Mesodermal cell (in vitro differentiated cells): ENCODE results near the gene CHEK1.

Experiments
- H3K27ac ChIP-seq: 2 replicates; pipeline ENCODE4 v1.7.0; 2013; ENCODE audit warnings: mild to moderate bottlenecking, low read depth, low read length, moderate library complexity; ENCODE audit not compliant: severe bottlenecking
- H3K36me3 ChIP-seq: 2 replicates; pipeline ENCODE4 v1.7.1; 2013; ENCODE audit warnings: mild to moderate bottlenecking, low read length, moderate library complexity; ENCODE audit not compliant: control insufficient read depth, insufficient read depth
- H3K4me1 ChIP-seq: one replicate; pipeline ENCODE4 v1.7.1; 2013; ENCODE audit warnings: mild to moderate bottlenecking, low read length; ENCODE audit not compliant: insufficient read depth, control insufficient read depth, poor library complexity, severe bottlenecking
- H3K4me3 ChIP-seq: 2 replicates; pipeline ENCODE4 v1.7.0; 2013; ENCODE audit warnings: low read length, control low read depth, mild to moderate bottlenecking; ENCODE audit not compliant: insufficient read depth, poor library complexity, severe bottlenecking; ENCODE audit errors: extremely low read depth
- H3K9me3 ChIP-seq: 2 replicates; pipeline ENCODE4 v1.7.1; 2013; ENCODE audit warnings: mild to moderate bottlenecking, low read length, moderate library complexity; ENCODE audit not compliant: control insufficient read depth
- whole genome bisulfite sequencing, 2 experiments: methylation state at CpG; one replicate each; pipeline ENCODE4 v1.1.5; 2013; ENCODE audit warnings: missing lambda C conversion rate in 2 of 2; ENCODE audit not compliant: insufficient coverage in 2 of 2; 5-methylcytosine and 5-hydroxymethylcytosine counted together

CHEK1 gene

DNA sequence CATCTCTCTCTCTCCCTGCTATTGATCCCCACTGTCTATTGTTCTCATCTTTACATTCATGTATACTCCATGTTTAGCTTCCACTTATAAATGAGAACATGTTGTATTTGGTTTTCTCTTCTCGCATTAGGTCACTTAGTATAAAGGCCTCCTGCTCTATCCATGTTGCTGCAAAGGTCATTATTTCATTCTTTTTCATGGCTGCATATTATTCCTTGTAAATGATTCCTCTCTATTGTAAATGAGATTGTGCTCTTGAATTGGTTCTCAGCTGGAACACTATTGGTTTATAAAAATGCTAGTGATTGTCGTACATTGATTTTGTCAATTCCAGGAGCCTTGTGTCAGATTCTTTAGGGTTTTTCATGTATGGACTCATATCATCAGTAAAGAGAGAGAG, 42.2 kb downstream of the CHEK1 start:
- Histone ChIP-seq H3K36me3 (peaks cover 42% of the 10 kb centered on the region), H3K9me3 (peaks cover 4% of the 10 kb centered on the region), H3K4me3 (no peak overlapping the region), H3K27ac (no peak overlapping the region), H3K4me1 (no peaks in the 10 kb centered on the region)
- WGBS, 2 experiments: 100% methylated on average over 1 of the region's 2 CpGs

GRCh38 chr11:125670172-125670571, 45.2 kb downstream of the CHEK1 start:
- no peaks in the 10 kb centered on the region for H3K4me1 ChIP-seq
- no peak overlapping the region for H3K4me3 ChIP-seq
- peaks cover 22% of the 10 kb centered on the region for H3K36me3 ChIP-seq
- WGBS, 2 experiments: no CpG with 5 or more reads among the region's 1 CpG
- H3K27ac ChIP-seq: no peak overlapping the region
- H3K9me3 ChIP-seq: no peaks in the 10 kb centered on the region

- no CpG with 5 or more reads among the region's 2 CpGs for WGBS, 2 experiments
- Histone ChIP-seq H3K4me3 (no peak overlapping the region), H3K4me1 (no peaks in the 10 kb centered on the region), H3K9me3 (no peaks in the 10 kb centered on the region), H3K36me3 (peaks cover 30% of the 10 kb centered on the region), H3K27ac (no peak overlapping the region)
Measured at GRCh38 chr11:125671561-125671960, 46.6 kb downstream of the CHEK1 start.

GRCh38 chr11:125674210-125674609, 49.2 kb downstream of the CHEK1 start:
- WGBS, 2 experiments: 96 to 100% methylated on average over 1 to 2 of the region's 2 CpGs
- H3K36me3 ChIP-seq: peaks cover 40% of the 10 kb centered on the region

GRCh38 chr11:125675196-125675595, 50.2 kb downstream of the CHEK1 start:
- H3K27ac ChIP-seq: no peak overlapping the region
- 94% methylated on average over 2 of the region's 2 CpGs for WGBS, 2 experiments

More at GRCh38 chr11:125674210-125674609, 49.2 kb downstream of the CHEK1 start:
- Histone ChIP-seq H3K4me3 (no peak overlapping the region), H3K27ac (no peak overlapping the region), H3K4me1 (no peaks in the 10 kb centered on the region), H3K9me3 (no peaks in the 10 kb centered on the region)

DNA sequence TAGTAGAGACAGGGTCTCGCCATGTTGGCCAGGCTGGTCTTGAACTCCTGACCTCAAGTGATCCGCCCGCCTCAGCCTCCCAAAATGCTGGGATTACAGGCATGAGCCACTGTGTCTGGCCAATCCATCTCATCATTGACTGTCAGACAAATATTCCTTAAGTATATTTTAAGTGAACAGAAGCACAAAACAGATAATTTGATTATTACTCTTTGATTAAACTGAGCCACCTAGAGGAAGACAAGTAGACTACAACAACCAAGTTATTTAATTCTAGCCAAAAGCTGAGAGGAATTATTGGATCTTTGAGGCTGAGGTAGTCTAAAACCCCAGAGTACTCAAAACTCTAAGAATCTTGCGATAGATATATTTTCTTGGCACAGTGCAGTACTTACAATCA, 54.4 kb downstream of the CHEK1 start:
- Histone ChIP-seq H3K36me3 (peaks cover 40% of the 10 kb centered on the region), H3K4me3 (no peak overlapping the region), H3K4me1 (no peaks in the 10 kb centered on the region), H3K27ac (no peak overlapping the region), H3K9me3 (no peaks in the 10 kb centered on the region)
- no CpG with 5 or more reads among the region's 4 CpGs for WGBS, 2 experiments

More at GRCh38 chr11:125675196-125675595, 50.2 kb downstream of the CHEK1 start:
- no peaks in the 10 kb centered on the region for H3K9me3 ChIP-seq
- H3K4me1 ChIP-seq: no peaks in the 10 kb centered on the region
- H3K4me3 ChIP-seq: no peak overlapping the region
- peaks cover 46% of the 10 kb centered on the region for H3K36me3 ChIP-seq

- peaks cover 40% of the 10 kb centered on the region for H3K36me3 ChIP-seq
- 100% methylated on average over 1 of the region's 2 CpGs; no CpG with 5 or more reads in 1 of the 2 experiments for WGBS, 2 experiments
- H3K27ac ChIP-seq: no peak overlapping the region
- no peak overlapping the region for H3K4me3 ChIP-seq
- no peaks in the 10 kb centered on the region for H3K9me3 ChIP-seq
- no peaks in the 10 kb centered on the region for H3K4me1 ChIP-seq
Measured at GRCh38 chr11:125679837-125680236, 54.9 kb downstream of the CHEK1 start.

DNA sequence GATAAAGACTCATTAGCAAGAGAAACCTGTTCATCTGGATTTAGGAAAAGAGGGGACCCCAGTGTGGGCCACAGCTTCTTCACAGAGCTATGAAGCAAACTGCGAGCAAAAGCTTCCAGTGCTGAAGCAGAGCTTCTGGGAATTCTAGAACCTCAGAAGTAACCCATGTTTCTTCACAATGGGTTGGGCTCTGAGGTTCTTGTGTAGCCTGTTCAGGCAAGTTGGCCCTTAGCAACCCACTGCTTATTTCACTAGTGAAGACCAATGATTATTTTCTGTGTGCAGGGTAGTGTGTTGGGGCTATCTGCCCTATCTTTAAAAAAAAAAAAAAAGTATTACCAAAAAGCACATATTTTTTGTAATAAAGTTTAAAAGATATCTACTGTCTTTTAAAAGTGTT, 55.8 kb downstream of the CHEK1 start, which contains the start of gene ACRV1:
Gene ACRV1, minus strand, starts transcription at position 101 of the 400 bp plus-strand sequence. Its CDS starts 67 bp downstream, at position 34.
- H3K27ac ChIP-seq: no peak within 1 kb of the TSS
- no peak within 1 kb of the TSS for H3K4me3 ChIP-seq
- 100% methylated on average over 1 of the region's 1 CpG for WGBS, 2 experiments
- H3K36me3 ChIP-seq: peaks cover 34% of the 10 kb centered on the region
- H3K9me3 ChIP-seq: no peaks in the 10 kb centered on the region
- no peaks in the 10 kb centered on the region for H3K4me1 ChIP-seq

DNA sequence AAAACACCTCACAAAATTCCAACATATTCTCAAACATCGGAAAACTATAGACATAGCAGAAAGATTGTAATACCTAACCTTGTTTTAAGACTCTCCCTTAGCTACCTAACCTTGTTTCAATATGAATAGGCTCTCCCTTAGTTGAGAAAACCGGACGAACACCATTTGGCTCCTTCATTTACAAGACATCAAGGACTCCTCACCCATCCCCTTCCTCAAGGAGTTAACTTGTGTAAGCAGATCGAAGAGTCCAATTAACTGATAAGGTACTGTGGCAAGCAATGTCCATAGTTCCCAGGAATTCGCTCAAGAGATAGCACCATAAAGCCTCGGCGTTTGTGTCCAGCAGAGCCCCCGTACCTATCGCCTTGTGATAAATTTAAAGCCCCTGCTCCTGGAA, 60.3 kb downstream of the CHEK1 start:
- Histone ChIP-seq H3K27ac (no peak overlapping the region), H3K9me3 (no peaks in the 10 kb centered on the region)
- WGBS, 2 experiments: 77 to 86% methylated on average over 9 of the region's 9 CpGs

GRCh38 chr11:125688066-125688465, 63.1 kb downstream of the CHEK1 start:
- 96 to 98% methylated on average over 5 to 11 of the region's 11 CpGs for WGBS, 2 experiments

More for the DNA sequence above, 60.3 kb downstream of the CHEK1 start:
- no peaks in the 10 kb centered on the region for H3K4me1 ChIP-seq
- H3K36me3 ChIP-seq: peaks cover 3% of the 10 kb centered on the region
- no peak overlapping the region for H3K4me3 ChIP-seq

DNA sequence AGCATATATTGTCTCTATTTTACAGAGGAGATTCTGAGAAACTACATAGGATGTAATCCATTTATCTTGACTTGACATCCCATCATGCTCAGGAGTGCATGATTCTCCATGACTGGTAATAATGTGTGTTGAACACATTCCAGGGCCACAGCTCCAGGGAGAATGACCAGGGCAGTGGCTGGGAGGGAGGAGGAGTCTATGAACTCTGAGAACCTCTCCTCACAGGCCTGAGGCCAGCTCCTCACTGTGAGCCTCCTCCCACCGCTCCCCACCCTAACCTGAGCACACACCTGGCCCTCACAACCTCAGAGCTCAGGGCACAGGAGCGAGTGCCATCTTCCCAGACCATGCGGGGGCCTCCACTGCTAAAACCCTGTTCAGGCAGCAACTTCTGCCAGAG, 63.7 kb downstream of the CHEK1 start:
- no peaks in the 10 kb centered on the region for H3K9me3 ChIP-seq
- no peaks in the 10 kb centered on the region for H3K4me1 ChIP-seq
- H3K27ac ChIP-seq: no peak overlapping the region
- 93 to 100% methylated on average over 2 to 3 of the region's 3 CpGs for WGBS, 2 experiments
- H3K36me3 ChIP-seq: peaks cover 3% of the 10 kb centered on the region
- H3K4me3 ChIP-seq: no peak overlapping the region

More at GRCh38 chr11:125688066-125688465, 63.1 kb downstream of the CHEK1 start:
- no peak overlapping the region for H3K4me3 ChIP-seq
- H3K36me3 ChIP-seq: peaks cover 3% of the 10 kb centered on the region
- no peak overlapping the region for H3K27ac ChIP-seq
- H3K4me1 ChIP-seq: no peaks in the 10 kb centered on the region
- no peaks in the 10 kb centered on the region for H3K9me3 ChIP-seq
